Ectodermal cell (in vitro differentiated cells): ENCODE results near the gene NCAM1.
A peak's percentile ranks its signal among the peaks of the same experiment; 100 is the strongest.

Experiments used
- H3K27ac ChIP-seq: 2 replicates; pipeline ENCODE4 v1.7.0; 2013; ENCODE audit warnings: mild to moderate bottlenecking, low read depth, low read length; ENCODE audit not compliant: insufficient read depth, poor library complexity, severe bottlenecking
- H3K27me3 ChIP-seq: 2 replicates; pipeline ENCODE4 v1.7.0; 2013; ENCODE audit warnings: mild to moderate bottlenecking, low read length; ENCODE audit not compliant: insufficient read depth, control insufficient read depth, poor library complexity, severe bottlenecking
- H3K36me3 ChIP-seq: one replicate; pipeline ENCODE4 v1.7.0; 2013; ENCODE audit warnings: low read length; ENCODE audit not compliant: control insufficient read depth, insufficient read depth
- H3K4me1 ChIP-seq: one replicate; pipeline ENCODE4 v1.7.0; 2013; ENCODE audit warnings: low read length; ENCODE audit not compliant: control insufficient read depth, insufficient read depth
- H3K4me3 ChIP-seq: 2 replicates; pipeline ENCODE4 v1.7.0; 2013; ENCODE audit warnings: low read depth, low read length, control low read depth; ENCODE audit not compliant: insufficient read depth
- H3K9me3 ChIP-seq: 2 replicates; pipeline ENCODE4 v1.7.0; 2013; ENCODE audit warnings: mild to moderate bottlenecking, low read length, moderate library complexity; ENCODE audit not compliant: control insufficient read depth
- WGBS, 2 experiments: methylation state at CpG; one replicate each; pipeline ENCODE4 v1.1.7; 2013; ENCODE audit warnings: missing lambda C conversion rate in 2 of 2; 5-methylcytosine and 5-hydroxymethylcytosine counted together

Gene NCAM1

GRCh38 chr11:112942966-112943643 lies 18.1 kb upstream of the NCAM1 start:
- H3K9me3 ChIP-seq, result no peaks in the 10 kb centered on the region
- H3K27me3 ChIP-seq, result no peaks in the 10 kb centered on the region
- no peaks in the 10 kb centered on the region for H3K36me3 ChIP-seq
- no peak overlapping the region for H3K4me3 ChIP-seq
- H3K4me1 ChIP-seq, result no peaks in the 10 kb centered on the region
- WGBS, 2 experiments, result 92 to 94% methylated on average over 7 of the region's 7 CpGs
- H3K27ac ChIP-seq, result no peak overlapping the region

- 76 to 80% methylated on average over 3 of the region's 3 CpGs for WGBS, 2 experiments
- no peak overlapping the region for H3K27ac ChIP-seq
- no peaks in the 10 kb centered on the region for H3K36me3 ChIP-seq
- H3K9me3 ChIP-seq, result no peaks in the 10 kb centered on the region
- H3K27me3 ChIP-seq, result no peaks in the 10 kb centered on the region
- H3K4me3 ChIP-seq, result no peak overlapping the region
- H3K4me1 ChIP-seq, result no peaks in the 10 kb centered on the region
These were observed 14.4 kb upstream of the NCAM1 start for GRCh38 chr11:112946866-112947265.

DNA sequence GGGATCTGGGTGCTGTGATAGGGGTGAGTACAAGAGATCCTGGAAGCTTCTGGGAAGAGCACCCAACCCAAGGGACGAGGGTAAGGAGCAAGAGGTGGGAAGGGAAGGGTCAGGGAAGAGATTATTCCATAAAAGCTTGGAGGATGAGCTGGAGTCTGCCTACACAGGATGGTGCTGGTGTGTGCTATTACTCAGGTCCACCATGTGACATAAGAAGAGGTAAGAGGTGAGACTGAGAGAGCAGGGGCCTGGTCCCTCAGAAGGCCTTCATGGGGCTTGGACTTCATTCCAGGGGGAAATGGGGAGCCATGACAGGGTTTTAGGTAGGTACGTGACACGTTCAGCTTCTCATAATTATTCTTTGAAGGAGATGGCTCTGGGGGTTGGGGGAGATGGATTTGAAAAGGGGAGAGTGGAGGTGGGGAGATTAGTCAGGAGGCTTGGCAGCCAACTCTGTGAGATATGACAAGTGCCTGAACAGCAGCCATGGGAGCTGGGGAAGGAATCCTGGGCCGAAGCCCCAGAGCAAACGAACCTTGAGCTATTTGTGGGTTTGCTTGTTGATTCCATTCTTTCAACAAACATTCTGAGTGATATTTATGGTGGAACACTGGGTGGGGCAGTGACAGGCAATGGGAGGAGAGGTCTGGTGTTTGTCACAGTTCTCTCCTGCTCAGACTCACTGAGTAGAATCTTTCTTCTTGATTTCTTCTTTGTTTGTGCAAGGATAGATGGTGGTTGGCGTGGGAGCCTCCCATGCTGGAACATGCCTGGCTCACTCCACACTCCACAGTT lies 11.2 kb upstream of the NCAM1 start:
- Histone ChIP-seq H3K4me1 (no peaks in the 10 kb centered on the region), H3K27me3 (no peaks in the 10 kb centered on the region), H3K4me3 (no peak overlapping the region), H3K9me3 (no peaks in the 10 kb centered on the region), H3K27ac (no peak overlapping the region), H3K36me3 (no peaks in the 10 kb centered on the region)
- 92 to 95% methylated on average over 6 of the region's 6 CpGs for WGBS, 2 experiments

DNA sequence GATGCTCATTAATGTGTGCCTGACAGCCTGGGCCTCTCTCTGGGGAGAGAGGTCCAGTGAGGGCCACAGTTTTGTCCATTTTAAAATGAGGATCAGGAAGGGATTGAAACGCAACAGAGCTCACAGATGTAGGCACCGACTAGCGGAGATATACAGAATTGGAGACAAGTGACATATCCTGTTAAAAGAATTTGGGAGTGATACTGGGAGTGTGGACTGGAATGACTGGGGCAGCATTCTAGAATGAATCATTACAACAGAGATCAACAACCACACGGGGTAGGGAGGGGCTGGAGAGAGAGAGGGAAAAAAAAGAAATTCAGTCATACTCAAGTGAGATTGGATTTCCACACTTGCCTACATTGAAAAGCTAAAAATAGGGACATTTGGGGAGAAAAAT lies 2.5 kb upstream of the NCAM1 start:
- 79 to 84% methylated on average over 4 of the region's 4 CpGs for WGBS, 2 experiments
- Histone ChIP-seq H3K4me3 (no peak overlapping the region), H3K9me3 (peaks cover 2% of the 10 kb centered on the region), H3K27me3 (no peaks in the 10 kb centered on the region), H3K4me1 (peaks cover 2% of the 10 kb centered on the region), H3K36me3 (no peaks in the 10 kb centered on the region), H3K27ac (no peak overlapping the region)

DNA sequence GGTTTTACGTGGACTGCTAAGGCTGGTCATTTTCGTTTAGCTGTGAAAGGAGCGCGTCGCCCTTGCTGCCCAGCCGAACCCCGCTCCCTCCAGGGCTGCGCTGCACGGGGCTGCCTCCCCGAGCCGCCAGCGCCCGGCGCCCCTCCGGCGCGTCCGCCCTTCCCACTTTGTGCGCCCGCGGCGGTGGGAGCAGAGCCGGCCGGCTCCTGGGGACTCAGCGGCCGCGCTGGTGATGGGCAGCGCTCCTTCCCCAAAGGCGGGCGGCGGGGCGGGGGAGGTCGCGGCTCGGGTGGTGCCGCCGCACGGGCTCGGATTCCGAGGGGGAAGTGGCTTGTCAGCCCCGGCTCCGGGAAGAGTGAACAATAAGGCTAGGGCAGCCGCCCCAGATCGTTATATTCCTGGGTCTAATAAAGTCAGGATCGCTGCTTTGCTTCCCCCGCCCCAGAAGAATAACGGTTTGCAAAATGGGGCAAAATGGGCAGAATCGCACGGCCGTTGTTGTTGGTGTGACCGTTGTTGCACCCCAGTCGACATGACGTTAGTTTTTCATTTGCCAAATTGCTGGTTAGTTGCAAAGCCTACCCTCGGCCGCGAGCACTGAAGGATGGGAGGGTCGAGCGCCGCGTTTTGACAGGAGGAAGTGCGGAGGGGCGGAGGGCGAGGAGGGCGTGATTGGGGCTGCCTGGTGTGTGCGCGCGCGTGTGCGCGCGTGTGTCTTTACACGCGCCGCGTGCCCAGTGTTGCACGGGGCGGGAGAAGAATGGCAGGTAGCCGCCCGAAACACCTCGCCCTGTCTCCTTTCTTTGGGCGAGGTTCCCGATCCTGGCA lies 745 bp downstream of the NCAM1 start:
- H3K4me3 ChIP-seq, result peak overlapping the region; percentile 72
- H3K4me1 ChIP-seq, result peaks cover 8% of the 10 kb centered on the region
- H3K9me3 ChIP-seq, result no peaks in the 10 kb centered on the region
- H3K27me3 ChIP-seq, result peaks cover 5% of the 10 kb centered on the region
- WGBS, 2 experiments, result 0% methylated on average over 82 of the region's 82 CpGs
- no peak overlapping the region for H3K27ac ChIP-seq
- H3K36me3 ChIP-seq, result no peaks in the 10 kb centered on the region

DNA sequence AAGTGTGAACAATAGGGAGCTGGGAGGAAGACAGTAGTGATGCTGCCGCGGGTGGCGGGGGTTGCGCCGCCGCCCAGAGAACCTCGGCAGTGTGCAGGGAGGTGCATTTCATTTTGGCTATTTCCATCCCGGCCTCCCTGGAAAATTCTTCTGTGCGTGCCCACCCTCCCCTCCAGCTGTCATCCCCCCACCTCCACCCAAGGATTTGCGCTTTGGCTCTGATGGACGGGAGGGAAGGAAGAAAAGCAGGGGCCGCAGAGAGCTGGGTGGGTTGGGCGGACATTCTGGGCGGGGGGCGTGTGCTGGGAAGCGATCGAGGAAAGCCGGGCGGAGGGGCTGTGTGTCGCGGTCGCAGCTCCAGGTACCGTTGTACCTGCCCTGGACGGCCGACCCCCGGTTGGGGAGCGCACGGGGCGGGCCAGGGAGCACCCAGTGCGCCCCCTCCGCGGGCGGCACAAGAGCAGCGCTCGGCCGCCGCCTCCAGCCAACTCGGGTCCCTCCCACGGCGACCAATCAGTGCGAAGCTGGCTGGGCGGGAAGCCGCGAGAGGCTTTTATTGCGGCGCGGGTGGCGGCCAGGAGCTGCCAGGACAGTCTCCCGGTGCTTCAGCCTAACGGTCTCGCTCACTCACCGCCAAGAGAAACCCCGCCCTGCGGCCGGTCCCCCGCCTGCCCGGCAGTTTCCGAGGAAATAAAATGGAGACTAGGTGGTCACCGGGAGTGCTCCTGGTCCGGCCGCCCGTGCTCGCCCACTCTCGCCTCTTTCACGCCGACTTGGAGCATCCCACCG lies 1.6 kb downstream of the NCAM1 start:
- Histone ChIP-seq H3K27me3 (peaks cover 5% of the 10 kb centered on the region), H3K9me3 (no peaks in the 10 kb centered on the region), H3K4me3 (peak overlapping the region; percentile 72), H3K4me1 (peaks cover 8% of the 10 kb centered on the region), H3K36me3 (no peaks in the 10 kb centered on the region), H3K27ac (no peak overlapping the region)
- WGBS, 2 experiments, result 0% methylated on average over 67 of the region's 67 CpGs

GRCh38 chr11:112963368-112963955 lies 2.2 kb downstream of the NCAM1 start:
- peaks cover 8% of the 10 kb centered on the region for H3K4me1 ChIP-seq
- H3K27me3 ChIP-seq, result peaks cover 5% of the 10 kb centered on the region
- H3K4me3 ChIP-seq, result peak overlapping the region; percentile 72
- no peak overlapping the region for H3K27ac ChIP-seq
- H3K9me3 ChIP-seq, result no peaks in the 10 kb centered on the region
- no peaks in the 10 kb centered on the region for H3K36me3 ChIP-seq
- 4 to 5% methylated on average over 48 of the region's 48 CpGs for WGBS, 2 experiments

DNA sequence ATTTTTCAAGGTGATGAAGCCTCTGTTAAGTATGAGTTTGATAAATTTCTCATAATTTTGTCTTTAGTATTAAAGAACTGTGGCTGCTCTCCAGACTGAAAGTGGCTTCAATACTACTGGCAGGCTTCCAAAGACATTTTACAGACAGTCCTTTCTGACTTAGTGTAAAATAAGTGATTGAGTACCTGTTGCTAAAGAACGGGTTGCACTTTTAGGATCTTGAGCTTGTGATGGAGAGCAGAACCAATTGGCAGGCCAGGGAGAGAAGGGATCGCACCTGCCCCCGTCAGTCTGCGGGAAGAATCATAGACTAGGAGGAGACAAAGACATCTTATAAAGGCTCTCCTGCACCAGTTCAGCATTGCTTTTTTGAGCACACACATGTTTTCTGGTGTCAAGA lies 4.4 kb downstream of the NCAM1 start:
- H3K4me3 ChIP-seq, result no peak overlapping the region

GRCh38 chr11:112966561-112966960 lies 5.3 kb downstream of the NCAM1 start:
- no peak overlapping the region for H3K27ac ChIP-seq
- no peaks in the 10 kb centered on the region for H3K36me3 ChIP-seq
- peaks cover 5% of the 10 kb centered on the region for H3K27me3 ChIP-seq
- peaks cover 8% of the 10 kb centered on the region for H3K4me1 ChIP-seq
- no peaks in the 10 kb centered on the region for H3K9me3 ChIP-seq
- WGBS, 2 experiments, result 85 to 93% methylated on average over 4 of the region's 4 CpGs
- H3K4me3 ChIP-seq, result no peak overlapping the region

More for the DNA sequence above, 4.4 kb downstream of the NCAM1 start:
- WGBS, 2 experiments, result 65 to 78% methylated on average over 4 of the region's 4 CpGs
- no peaks in the 10 kb centered on the region for H3K36me3 ChIP-seq
- H3K9me3 ChIP-seq, result no peaks in the 10 kb centered on the region
- peaks cover 5% of the 10 kb centered on the region for H3K27me3 ChIP-seq
- peaks cover 8% of the 10 kb centered on the region for H3K4me1 ChIP-seq
- no peak overlapping the region for H3K27ac ChIP-seq
